ENCODE data around the gene POLR2E. TPM values are rescaled to one million over a fixed set of nuclear protein-coding genes. Genes with fewer than 3 reads are reported as not detected.

The POLR2E gene
- total RNA-seq, 4 donors from 2014 or later = 81.6 to 136 (median 121) TPM

DNA sequence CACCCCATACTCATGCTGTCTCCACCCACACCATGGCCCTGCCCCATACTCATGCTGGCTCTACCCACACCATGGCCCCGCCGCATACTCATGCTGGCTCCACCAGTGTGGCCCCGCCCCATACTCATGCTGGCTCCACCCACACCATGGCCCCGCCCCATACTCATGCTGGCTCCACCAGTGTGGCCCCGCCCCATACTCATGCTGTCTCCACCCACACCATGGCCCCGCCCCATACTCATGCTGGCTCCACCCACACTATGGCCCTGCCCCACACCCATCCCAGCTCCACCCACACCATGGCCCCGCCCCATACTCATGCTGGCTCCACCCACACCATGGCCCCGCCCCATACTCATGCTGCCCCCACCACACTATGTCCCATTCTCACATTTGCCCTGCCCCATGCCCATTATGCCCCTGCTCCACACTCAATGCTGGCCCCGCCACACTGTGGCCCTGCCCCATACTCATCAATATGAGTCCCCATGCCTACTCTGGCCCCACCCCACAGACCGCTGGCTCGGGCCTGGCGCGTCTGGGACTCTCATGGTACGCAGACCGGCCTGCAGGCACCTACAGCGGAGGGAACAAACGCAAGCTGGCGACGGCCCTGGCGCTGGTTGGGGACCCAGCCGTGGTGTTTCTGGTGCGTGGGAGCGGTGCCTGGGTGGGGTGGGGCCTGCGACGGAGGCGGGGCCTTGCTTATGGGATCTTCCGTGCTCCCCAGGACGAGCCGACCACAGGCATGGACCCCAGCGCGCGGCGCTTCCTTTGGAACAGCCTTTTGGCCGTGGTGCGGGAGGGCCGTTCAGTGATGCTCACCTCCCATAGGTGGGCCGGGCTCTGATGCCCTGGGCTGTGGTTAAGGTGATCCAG, 31.9 kb downstream of the POLR2E start:
- DNase-seq (ENCODE audit: low spot score in 2 of 2) = no peak
- peaks cover 0 to 30% (median 2%) of the 10 kb centered on the region in 4 donors for H3K9me3 ChIP-seq
- 73 to 90% methylated on average over 24 to 26 of the region's 37 CpGs for WGBS, 2 donors

DNA sequence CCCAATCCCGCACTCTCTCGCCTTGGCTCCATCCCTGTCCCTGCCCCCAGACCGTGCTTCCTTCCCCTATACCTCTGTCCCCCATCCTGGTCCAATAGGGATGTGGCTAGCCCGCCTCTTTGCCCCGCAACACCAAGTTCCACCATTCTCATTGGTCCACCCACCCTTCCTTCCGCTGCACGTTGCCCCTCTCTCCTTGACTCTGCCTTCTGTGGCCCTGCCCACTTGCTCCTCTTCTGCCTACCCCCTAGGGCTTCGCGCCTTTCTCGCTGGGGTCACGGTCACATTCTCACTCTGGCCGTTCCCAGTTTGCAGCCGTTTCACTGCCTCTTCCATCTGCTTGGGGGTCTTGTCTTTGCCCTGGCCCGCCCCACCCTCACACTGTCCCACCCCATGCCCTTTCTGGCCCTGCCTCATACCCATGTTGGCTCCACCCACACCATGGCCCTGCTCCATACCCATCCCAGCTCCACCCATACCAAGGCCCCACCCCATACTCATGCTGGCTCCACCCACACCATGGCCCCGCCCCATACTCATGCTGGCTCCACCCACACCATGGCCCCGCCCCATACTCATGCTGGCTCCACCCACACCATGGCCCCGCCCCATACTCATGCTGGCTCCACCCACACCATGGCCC, 32.7 kb downstream of the POLR2E start:
- H3K36me3 ChIP-seq = peaks cover 0 to 20% (median 0%) of the 10 kb centered on the region in 3 donors
- DNase-seq (ENCODE audit: low spot score in 2 of 2) = no peak
- no peak overlapping the region for H3K27ac ChIP-seq
- WGBS, 2 donors = 82 to 87% methylated on average over 17 of the region's 17 CpGs
- peaks cover 0 to 23% of the 10 kb centered on the region in 2 donors for H3K27me3 ChIP-seq
- H3K4me1 ChIP-seq = peaks cover 0 to 34% (median 16%) of the 10 kb centered on the region in 4 donors
- peaks cover 0 to 38% (median 8%) of the 10 kb centered on the region in 4 donors for H3K9me3 ChIP-seq
- TF ChIP-seq, protein P1, sequence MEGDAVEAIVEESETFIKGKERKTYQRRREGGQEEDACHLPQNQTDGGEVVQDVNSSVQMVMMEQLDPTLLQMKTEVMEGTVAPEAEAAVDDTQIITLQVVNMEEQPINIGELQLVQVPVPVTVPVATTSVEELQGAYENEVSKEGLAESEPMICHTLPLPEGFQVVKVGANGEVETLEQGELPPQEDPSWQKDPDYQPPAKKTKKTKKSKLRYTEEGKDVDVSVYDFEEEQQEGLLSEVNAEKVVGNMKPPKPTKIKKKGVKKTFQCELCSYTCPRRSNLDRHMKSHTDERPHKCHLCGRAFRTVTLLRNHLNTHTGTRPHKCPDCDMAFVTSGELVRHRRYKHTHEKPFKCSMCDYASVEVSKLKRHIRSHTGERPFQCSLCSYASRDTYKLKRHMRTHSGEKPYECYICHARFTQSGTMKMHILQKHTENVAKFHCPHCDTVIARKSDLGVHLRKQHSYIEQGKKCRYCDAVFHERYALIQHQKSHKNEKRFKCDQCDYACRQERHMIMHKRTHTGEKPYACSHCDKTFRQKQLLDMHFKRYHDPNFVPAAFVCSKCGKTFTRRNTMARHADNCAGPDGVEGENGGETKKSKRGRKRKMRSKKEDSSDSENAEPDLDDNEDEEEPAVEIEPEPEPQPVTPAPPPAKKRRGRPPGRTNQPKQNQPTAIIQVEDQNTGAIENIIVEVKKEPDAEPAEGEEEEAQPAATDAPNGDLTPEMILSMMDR (IDR thresholded peaks at IDR 0.05) = no peak
- TF ChIP-seq EP300 (IDR thresholded peaks at IDR 0.05) (no peak), POLR2A (IDR thresholded peaks at IDR 0.05) (no peak)
- H3K4me3 ChIP-seq = no peak overlapping the region

More for the DNA sequence above, 31.9 kb downstream of the POLR2E start:
- no peak for TF ChIP-seq POLR2A (IDR thresholded peaks at IDR 0.05)
- TF ChIP-seq, protein P1 (IDR thresholded peaks at IDR 0.05) = no peak
- TF ChIP-seq EP300 (IDR thresholded peaks at IDR 0.05) = no peak
- H3K27ac ChIP-seq = no peak overlapping the region
- peaks cover 0 to 35% (median 17%) of the 10 kb centered on the region in 4 donors for H3K4me1 ChIP-seq
- H3K4me3 ChIP-seq = no peak overlapping the region
- peaks cover 0 to 31% of the 10 kb centered on the region in 2 donors for H3K27me3 ChIP-seq
- H3K36me3 ChIP-seq = peaks cover 0 to 13% (median 0%) of the 10 kb centered on the region in 3 donors

DNA sequence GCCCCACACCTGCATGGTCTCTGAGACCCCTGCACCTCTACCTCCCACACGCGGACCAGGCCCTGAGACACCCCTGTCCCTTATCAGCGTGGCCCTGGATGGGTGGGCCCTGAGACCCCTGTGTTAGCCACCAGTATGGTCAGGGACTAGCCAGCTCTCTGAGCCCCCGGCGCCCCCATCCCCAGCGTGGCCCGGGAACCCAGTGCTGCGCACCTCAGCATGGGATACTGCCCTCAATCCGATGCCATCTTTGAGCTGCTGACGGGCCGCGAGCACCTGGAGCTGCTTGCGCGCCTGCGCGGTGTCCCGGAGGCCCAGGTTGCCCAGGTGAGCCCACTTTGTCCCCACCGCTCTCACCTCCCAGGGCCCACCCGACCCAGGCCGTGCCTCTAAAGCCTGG, 33.2 kb downstream of the POLR2E start:
- 69 to 93% methylated on average over 12 to 20 of the region's 20 CpGs for WGBS, 2 donors
- DNase-seq (ENCODE audit: low spot score in 2 of 2) = no peak
- Histone ChIP-seq H3K27ac (no peak overlapping the region), H3K4me1 (peaks cover 0 to 29% (median 12%) of the 10 kb centered on the region in 4 donors), H3K9me3 (peaks cover 0 to 43% (median 10%) of the 10 kb centered on the region in 4 donors), H3K4me3 (no peak overlapping the region), H3K27me3 (peaks cover 0 to 18% of the 10 kb centered on the region in 2 donors), H3K36me3 (peaks cover 0 to 25% (median 0%) of the 10 kb centered on the region in 3 donors)
- TF ChIP-seq POLR2A (IDR thresholded peaks at IDR 0.05) (no peak), EP300 (IDR thresholded peaks at IDR 0.05) (no peak)
- TF ChIP-seq, protein P1 (IDR thresholded peaks at IDR 0.05) = no peak

DNA sequence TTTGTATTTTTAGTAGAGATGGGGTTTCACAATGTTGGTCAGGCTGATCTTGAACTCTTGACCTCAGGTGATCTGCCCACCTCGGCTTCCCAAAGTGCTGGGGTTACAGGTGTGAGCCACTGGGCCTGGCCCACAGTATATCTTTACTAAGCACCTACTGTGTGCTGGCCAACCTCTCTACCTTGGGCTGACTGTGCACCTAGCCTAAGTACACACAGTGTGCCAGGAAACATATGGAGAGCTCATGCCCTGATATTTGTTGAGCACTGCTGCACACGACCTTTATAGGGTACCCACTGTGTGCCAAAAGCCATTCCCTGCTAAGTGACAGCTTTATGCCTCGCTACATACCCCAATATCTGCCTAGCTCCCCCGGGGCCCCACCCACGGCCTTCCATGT, 34.5 kb downstream of the POLR2E start:
- peaks cover 0 to 16% (median 4%) of the 10 kb centered on the region in 4 donors for H3K4me1 ChIP-seq
- 68 to 85% methylated on average over 5 of the region's 5 CpGs for WGBS, 2 donors
- TF ChIP-seq POLR2A (IDR thresholded peaks at IDR 0.05) = no peak
- TF ChIP-seq EP300 (IDR thresholded peaks at IDR 0.05) = no peak
- TF ChIP-seq, protein P1 (IDR thresholded peaks at IDR 0.05) = no peak
- no peak overlapping the region for H3K27ac ChIP-seq
- DNase-seq (ENCODE audit: low spot score in 2 of 2) = no peak
- H3K9me3 ChIP-seq = peaks cover 0 to 56% (median 15%) of the 10 kb centered on the region in 4 donors
- H3K4me3 ChIP-seq = no peak overlapping the region
- H3K27me3 ChIP-seq = peaks cover 0 to 5% of the 10 kb centered on the region in 2 donors
- peaks cover 0 to 38% (median 0%) of the 10 kb centered on the region in 3 donors for H3K36me3 ChIP-seq
